Endothelial cell of umbilical vein (primary cell): ENCODE results near the gene LRRK2. TPM values are rescaled to one million over a fixed set of nuclear protein-coding genes. Genes with fewer than 3 reads are reported as not detected.
A peak's percentile ranks its signal among the peaks of the same experiment; 100 is the strongest.
"Not testable (repeated sequence)": the region's sequence is repeated elsewhere in the genome, so short reads cannot be mapped to it uniquely, and the experiment has no call there.

Source experiments
- BruUV-seq: library from RNA; stranded (reverse); fragments of 400-500 nt; replicated peaks from 2 replicates; lab custom pipeline; 2021; lab: Mats Ljungman, UMichigan
- CTCF ChIA-PET: fragments of 300-600, 350-600 bp; sonication (Branson Sonifier 250); formaldehyde crosslinking; loops from one replicate; lab custom pipeline; 2021; ENCODE audit warnings: antibody characterized with exemption, inconsistent platforms; lab: Charles Lee
- POLR2A ChIA-PET: fragments of 300-600, 350-600 bp; sonication (Branson Sonifier 250); formaldehyde crosslinking; loops from one replicate; lab custom pipeline; 2021; ENCODE audit warnings: antibody characterized with exemption, inconsistent platforms; lab: Charles Lee
- DNase-seq: peaks from one replicate; pipeline ENCODE4 v3.0.0-alpha.2; 2011; ENCODE audit warnings: low read depth, low spot score
- FAIRE-seq: peaks from 2 replicates; lab custom pipeline; 2011; peaks lifted over from hg19 to GRCh38; lab: Jason Lieb, UNC
- H2AFZ ChIP-seq: 2 replicates; pipeline ENCODE4 v1.6.0; 2012; ENCODE audit warnings: low read depth, low read length, control low read depth, inconsistent platforms
- H3K27ac ChIP-seq: 2 replicates; pipeline ENCODE4 v1.5.1; 2011; ENCODE audit warnings: low read depth, mild to moderate bottlenecking, control low read depth, low read length, moderate library complexity; ENCODE audit not compliant: insufficient read depth
- H3K27me3 ChIP-seq, 2 experiments: 2 replicates each; pipeline versions ENCODE4 v1.6.0 to v1.6.1; 2011; ENCODE audit warnings: low read length in 2 of 2, mixed read lengths in 1 of 2; ENCODE audit not compliant: control insufficient read depth in 2 of 2, insufficient read depth in 2 of 2
- H3K36me3 ChIP-seq, 2 experiments: 2 replicates in 1 of 2; 3 replicates in 1 of 2; pipeline ENCODE4 v1.5.1; 2011; ENCODE audit warnings: low read length in 2 of 2, mild to moderate bottlenecking in 1 of 2, moderate library complexity in 1 of 2; ENCODE audit not compliant: control insufficient read depth in 2 of 2, insufficient read depth in 2 of 2; ENCODE audit errors: extremely low read depth in 1 of 2
- H3K4me1 ChIP-seq: 3 replicates; pipeline ENCODE4 v1.5.1; 2011; ENCODE audit warnings: mild to moderate bottlenecking, low read length; ENCODE audit not compliant: control insufficient read depth, insufficient read depth; ENCODE audit errors: extremely low read depth
- H3K4me2 ChIP-seq: 2 replicates; pipeline ENCODE4 v1.6.1; 2011; ENCODE audit warnings: low read length, control low read depth, mixed read lengths; ENCODE audit not compliant: insufficient read depth
- H3K4me3 ChIP-seq, 3 experiments: fragments of 200-600 bp in 1 of 3; sonication (generic), shearing (Covaris generic) in 1 of 3; replicated peaks in 1 of 3; 2 replicates each; pipeline ENCODE4 v1.5.1; 2011 to 2016; ENCODE audit warnings: control low read depth in 3 of 3, low read length in 3 of 3, mild to moderate bottlenecking in 2 of 3, inconsistent platforms in 1 of 3, low read depth in 1 of 3, moderate library complexity in 1 of 3; ENCODE audit not compliant: insufficient read depth in 1 of 3
- H3K79me2 ChIP-seq: 2 replicates; pipeline ENCODE4 v1.6.0; 2012; ENCODE audit warnings: low read length, inconsistent platforms; ENCODE audit not compliant: control insufficient read depth, insufficient read depth
- H3K9ac ChIP-seq: replicated peaks from 2 replicates; pipeline ENCODE3; 2011; ENCODE audit warnings: low read length, control low read depth; ENCODE audit not compliant: insufficient read depth; ENCODE audit errors: extremely low read depth
- H3K9me1 ChIP-seq: replicated peaks from 3 replicates; pipeline ENCODE4 v1.6.0; 2011; ENCODE audit warnings: mild to moderate bottlenecking, low read length; ENCODE audit not compliant: control insufficient read depth, insufficient read depth; ENCODE audit errors: extremely low read depth
- H3K9me3 ChIP-seq: replicated peaks from 2 replicates; pipeline ENCODE4 v1.5.1; 2012; ENCODE audit warnings: low read length, inconsistent platforms; ENCODE audit not compliant: control insufficient read depth, insufficient read depth
- H4K20me1 ChIP-seq: replicated peaks from 2 replicates; pipeline ENCODE3; 2011; ENCODE audit warnings: mild to moderate bottlenecking, low read length; ENCODE audit not compliant: control insufficient read depth, insufficient read depth; ENCODE audit errors: extremely low read depth
- EZH2 ChIP-seq: IDR thresholded peaks from 2 replicates; pipeline ENCODE4 v1.6.1; 2012; ENCODE audit warnings: borderline replicate concordance, low read depth, mild to moderate bottlenecking, moderate library complexity, low read length, inconsistent platforms; ENCODE audit not compliant: severe bottlenecking
- JUN ChIP-seq: IDR thresholded peaks from 2 replicates; pipeline ENCODE4 v1.6.1; 2011; ENCODE audit warnings: borderline replicate concordance, low read depth; ENCODE audit not compliant: insufficient read length, insufficient read depth
- MYC ChIP-seq: IDR thresholded peaks from one replicate; pipeline ENCODE4 v1.6.1; 2011; ENCODE audit warnings: mild to moderate bottlenecking, low read depth, low read length
- POLR2AphosphoS5 ChIP-seq: IDR thresholded peaks from 2 replicates; pipeline ENCODE4 v1.6.1; 2012; ENCODE audit warnings: low read depth, mild to moderate bottlenecking, control low read depth, low read length, moderate library complexity; ENCODE audit not compliant: insufficient read depth
- dilution Hi-C: fragments of 300-500 bp; cut with MboI; formaldehyde crosslinking; loops from one replicate; pipeline ENCODE4 v1.15.0; 2019; ENCODE audit warnings: low sequenced_read_pairs; ENCODE audit not compliant: extremely low pct_ligation_motif_present
- intact Hi-C: fragments of 100-400 bp; cut with micrococcal nuclease; formaldehyde crosslinking; loops from one replicate; pipeline ENCODE4 v1.10.0; 2022
- polyA plus RNA-seq, 4 experiments: library from polyadenylated mRNA; depleted of rRNA in 3 of 4; stranded (reverse) in 3 of 4; unstranded in 1 of 4; fragments of >200 nt; gene quantifications; 2 replicates each; pipeline versions ENCODE4 v1.2.1 to v1.2.3, GENCODE V29; 2011 to 2012; ENCODE audit warnings: missing spikeins in 1 of 4
- total RNA-seq: library from RNA; stranded (reverse); gene quantifications from 2 replicates; pipeline ENCODE4 v1.2.3, GENCODE V29; 2021
- TF ChIP-seq, protein P1 (sequence below): IDR thresholded peaks from 2 replicates; pipeline ENCODE4 v1.6.1; 2011; ENCODE audit not compliant: insufficient read depth, insufficient read length

The LRRK2 gene
- total and polyA plus RNA-seq, 2 donors (not counting 3 experiments of a cell fraction or from before 2014, with no cell fraction given), result 0.26 to 2.2 TPM

- ChIA-PET CTCF (no interaction called here), POLR2A (no interaction called here)
- no peaks in the 10 kb centered on the region for H3K4me1 ChIP-seq
- no peaks in the 10 kb centered on the region for H3K27me3 ChIP-seq
- H3K9ac ChIP-seq, result no peak overlapping the region
- H3K4me3 ChIP-seq, result no peak overlapping the region
- H3K36me3 ChIP-seq, result no peaks in the 10 kb centered on the region
- H3K9me3 ChIP-seq, result no peaks in the 10 kb centered on the region
- H2AFZ ChIP-seq, result peak overlapping the region; percentile 64
- intact Hi-C loops, result no loop called here
- DNase-seq (no peak), FAIRE-seq (no peak)
- no TSS peak for BruUV-seq
- H4K20me1 ChIP-seq, result no peaks in the 10 kb centered on the region
- H3K9me1 ChIP-seq, result no peaks in the 10 kb centered on the region
- dilution Hi-C loops, result no loop called here
- TF ChIP-seq MYC, result no peak
- TF ChIP-seq JUN, result no peak
- no peak for TF ChIP-seq POLR2AphosphoS5
- TF ChIP-seq, protein P1, sequence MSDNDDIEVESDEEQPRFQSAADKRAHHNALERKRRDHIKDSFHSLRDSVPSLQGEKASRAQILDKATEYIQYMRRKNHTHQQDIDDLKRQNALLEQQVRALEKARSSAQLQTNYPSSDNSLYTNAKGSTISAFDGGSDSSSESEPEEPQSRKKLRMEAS, result no peak
- TF ChIP-seq EZH2, result no peak
- no peak overlapping the region for H3K27ac ChIP-seq
- no peak overlapping the region for H3K4me2 ChIP-seq
- no peaks in the 10 kb centered on the region for H3K79me2 ChIP-seq
These were observed 14.9 kb upstream of the LRRK2 start for GRCh38 chr12:40209886-40210285.

DNA sequence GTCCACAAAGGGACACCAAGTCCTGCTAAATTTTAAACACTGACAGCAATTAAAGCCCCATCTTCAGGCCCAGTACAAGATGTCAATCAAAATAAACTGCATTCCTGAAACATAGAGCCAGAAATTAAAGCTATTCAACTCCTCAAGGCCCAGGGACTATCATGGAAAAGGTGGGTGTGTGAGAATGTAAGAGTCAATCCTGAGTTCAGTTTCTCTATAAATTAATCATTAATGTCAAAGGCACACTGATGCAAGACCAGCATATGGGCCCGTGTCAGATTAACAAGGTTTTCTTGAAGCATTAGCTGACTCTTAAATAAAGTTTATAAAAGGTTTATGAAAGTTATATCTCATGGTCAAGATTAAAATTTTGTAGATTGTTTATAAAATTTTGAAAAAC, 13.6 kb upstream of the LRRK2 start:
- H4K20me1 ChIP-seq, H3K36me3 ChIP-seq, H3K27ac ChIP-seq, CTCF ChIA-PET, H3K27me3 ChIP-seq, H3K4me2 ChIP-seq, BruUV-seq, H3K4me1 ChIP-seq, H3K4me3 ChIP-seq, FAIRE-seq, H2AFZ ChIP-seq, POLR2A ChIA-PET, H3K9ac ChIP-seq, dilution Hi-C loops, intact Hi-C loops, DNase-seq, H3K9me3 ChIP-seq, H3K79me2 ChIP-seq, H3K9me1 ChIP-seq: not testable (repeated sequence)
